Cortex of kidney (tissue), 1 donor: ENCODE measurements around the gene DAPK1.
"Not testable (repeated sequence)": the region's sequence is repeated elsewhere in the genome, so short reads cannot be mapped to it uniquely, and the experiment has no call there.

Source experiments
- DNase-seq: peaks from one replicate; lab custom pipeline; 2025; lab: John Stamatoyannopoulos, UW

Gene DAPK1

GRCh38 chr9:87741891-87742290, 244.2 kb downstream of the DAPK1 start:
- no peak for DNase-seq

DNA sequence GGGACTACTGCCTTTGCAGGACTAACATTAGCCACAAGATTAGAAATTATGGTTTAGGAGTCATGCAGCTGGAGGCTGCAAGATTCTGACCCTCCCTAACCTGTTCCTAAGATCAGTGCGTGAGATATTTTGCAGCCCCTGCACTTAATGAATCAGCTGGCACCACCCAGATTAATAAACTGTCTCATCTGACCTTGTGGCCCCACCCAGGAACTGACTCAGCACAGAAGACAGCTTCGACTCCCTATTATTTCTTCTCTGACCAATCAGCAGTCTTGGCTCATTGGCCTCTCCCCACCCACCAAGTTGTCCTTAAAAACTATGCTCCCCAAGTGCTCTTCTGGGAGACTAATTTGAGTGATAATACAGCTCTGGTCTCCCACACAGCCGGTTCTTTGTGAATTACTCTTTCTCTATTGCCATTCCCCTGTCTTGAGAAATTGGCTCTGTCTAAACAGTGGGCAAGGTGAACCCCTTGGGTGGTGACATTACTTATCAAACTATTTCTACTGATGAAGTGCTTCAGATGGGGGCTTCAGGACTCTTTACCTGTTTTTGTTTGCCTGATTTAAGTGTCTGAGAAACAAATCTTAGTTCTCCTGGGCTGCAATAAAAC, 245.3 kb downstream of the DAPK1 start:
- DNase-seq, result no peak

- not testable (repeated sequence) for DNase-seq
Measured at GRCh38 chr9:87744247-87744646, 246.6 kb downstream of the DAPK1 start.

GRCh38 chr9:87746186-87746585, 248.5 kb downstream of the DAPK1 start:
- DNase-seq, result no peak

- DNase-seq, result no peak
Measured at GRCh38 chr9:87748881-87749280, 251.2 kb downstream of the DAPK1 start.

- DNase-seq, result no peak
Measured at GRCh38 chr9:87749335-87750035, 251.8 kb downstream of the DAPK1 start.

GRCh38 chr9:87750726-87751125, 253.1 kb downstream of the DAPK1 start:
- no peak for DNase-seq

DNA sequence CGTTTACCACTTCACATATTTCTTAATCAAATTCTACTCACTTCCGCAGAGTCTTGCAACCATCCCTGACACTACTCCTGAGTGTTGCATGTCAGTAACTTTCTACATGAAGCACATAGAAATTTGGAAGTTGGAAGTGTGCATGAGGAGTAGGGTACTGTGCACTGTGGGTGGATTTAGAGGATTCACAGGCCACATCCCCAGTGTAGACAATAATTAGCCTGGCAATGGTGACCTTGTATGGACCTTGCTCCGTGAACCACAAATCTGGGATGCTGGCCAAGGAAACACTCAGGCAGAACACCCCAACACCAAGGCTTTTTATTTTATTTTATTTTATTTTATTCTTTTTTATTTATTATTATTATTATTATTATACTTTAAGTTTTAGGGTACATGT, 253.8 kb downstream of the DAPK1 start:
- no peak for DNase-seq

DNA sequence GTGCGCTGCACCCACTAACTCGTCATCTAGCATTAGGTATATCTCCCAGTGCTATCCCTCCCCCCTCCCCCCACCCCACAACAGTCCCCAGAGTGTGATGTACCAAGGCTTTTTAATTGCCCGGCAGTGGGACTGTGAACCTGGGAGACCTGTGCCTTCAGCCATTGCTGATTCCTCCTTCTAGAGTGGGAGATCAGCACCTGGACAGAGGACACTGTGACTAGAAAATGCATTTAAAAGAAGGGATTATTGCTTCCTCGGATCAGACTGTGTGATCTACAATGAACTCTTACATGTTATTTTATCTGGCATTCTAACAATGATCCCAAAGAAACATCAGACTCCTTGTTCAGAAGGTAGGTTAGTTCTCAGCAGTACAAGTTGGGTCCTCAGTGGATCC, 254.2 kb downstream of the DAPK1 start:
- DNase-seq, result no peak

- no peak for DNase-seq
Measured at GRCh38 chr9:87753313-87753712, 255.6 kb downstream of the DAPK1 start.
